Fibroblast of upper back skin (primary cell): ENCODE data around the gene GLB1L.
"Not testable (repeated sequence)": the region's sequence is repeated elsewhere in the genome, so short reads cannot be mapped to it uniquely, and the experiment has no call there.

Source experiments
- DNase-seq: peaks from one replicate; pipeline ENCODE4 v3.0.0-alpha.2; 2013

Gene GLB1L

DNA sequence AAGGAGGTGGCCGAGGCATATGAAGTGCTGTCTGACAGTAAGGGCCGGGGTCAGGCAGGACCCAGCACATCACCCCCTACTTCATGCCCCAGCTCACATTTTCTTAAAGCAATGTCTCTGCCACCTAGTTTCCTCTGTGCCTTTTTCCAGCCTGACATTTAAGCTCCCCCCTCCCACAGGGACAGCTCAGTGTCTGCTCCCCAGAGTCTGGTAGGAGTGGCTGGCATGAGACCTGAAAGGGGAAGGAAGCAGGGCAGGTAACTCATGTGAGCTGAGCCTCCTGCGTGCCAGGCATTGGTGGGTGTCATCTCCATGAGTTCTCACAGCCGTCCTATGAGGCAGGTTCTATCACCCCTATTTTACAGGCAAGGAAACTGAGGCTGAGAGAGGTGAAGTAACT is 35.4 kb upstream of the GLB1L start:
- DNase-seq, result no peak

DNA sequence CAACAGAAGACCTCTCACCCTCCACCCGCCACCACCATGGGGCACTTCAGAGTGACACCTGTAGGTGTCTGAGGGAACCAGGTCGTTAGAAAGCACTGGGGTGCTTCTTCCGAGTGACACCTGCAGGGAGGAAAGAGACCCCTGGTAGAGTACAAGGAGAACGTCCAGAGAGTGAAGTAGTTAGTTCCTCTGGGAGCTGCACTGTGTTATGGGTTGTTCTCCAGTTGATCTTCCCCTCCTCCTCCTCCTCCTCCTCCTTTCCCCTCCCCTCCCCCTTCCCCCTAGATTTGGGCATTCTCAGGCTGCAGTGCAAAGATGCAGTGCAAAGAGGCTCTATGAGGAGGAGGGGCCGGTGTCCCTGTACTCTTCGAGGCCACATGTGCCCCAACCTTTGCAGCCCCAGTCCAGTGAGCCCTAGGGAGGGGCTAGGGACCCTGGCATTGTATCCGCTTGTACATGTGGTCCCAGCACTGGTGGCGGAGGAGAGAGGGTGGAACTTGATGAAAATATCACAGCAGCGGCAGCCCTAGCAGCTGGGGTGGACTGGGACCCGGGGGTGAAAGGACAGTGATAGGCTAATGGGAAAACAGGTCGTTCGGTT is 34.8 kb upstream of the GLB1L start:
- DNase-seq, result no peak

DNA sequence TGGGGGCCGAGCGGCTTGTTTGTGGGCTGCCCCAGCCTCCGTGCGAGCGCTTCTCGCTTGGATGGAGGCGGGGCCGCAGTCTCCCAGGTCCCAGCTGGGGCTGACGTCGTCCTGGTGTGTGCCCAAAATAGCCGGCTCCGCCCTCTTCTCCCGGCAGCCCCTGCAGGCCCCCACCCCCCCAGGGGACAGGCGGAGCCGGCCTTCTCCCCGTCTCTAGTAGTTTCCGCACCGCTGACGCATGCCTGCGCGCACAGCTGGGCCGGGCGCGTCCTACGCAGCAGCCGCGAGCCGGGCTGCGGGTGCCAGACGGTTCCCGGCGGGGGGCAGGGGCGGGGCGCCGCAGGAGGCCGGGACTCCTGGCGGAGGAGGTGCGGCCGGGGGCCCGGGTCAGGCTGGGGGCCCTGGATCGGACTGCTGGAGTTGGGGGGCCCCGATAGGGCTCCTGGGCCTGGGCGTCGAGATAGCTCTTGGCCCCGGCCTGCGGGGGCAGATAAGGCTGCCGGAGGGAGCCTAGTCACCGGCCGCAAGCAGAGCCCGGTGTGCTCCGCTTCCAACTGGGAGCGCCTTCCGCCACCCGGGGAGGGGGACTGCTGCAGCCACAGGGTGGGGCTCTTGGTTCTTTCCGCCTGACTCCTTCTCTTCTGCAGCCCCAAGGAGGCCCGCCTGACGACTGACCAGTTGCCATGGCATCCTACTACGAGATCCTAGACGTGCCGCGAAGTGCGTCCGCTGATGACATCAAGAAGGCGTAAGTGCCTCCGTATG is 34.1 kb upstream of the GLB1L start, which contains the start of gene DNAJB2:
TSS of gene DNAJB2 (plus strand) at position 216 of the 765 bp plus-strand sequence. CDS start at position 684, 468 bp downstream.
- peak; percentile 99 for DNase-seq

DNA sequence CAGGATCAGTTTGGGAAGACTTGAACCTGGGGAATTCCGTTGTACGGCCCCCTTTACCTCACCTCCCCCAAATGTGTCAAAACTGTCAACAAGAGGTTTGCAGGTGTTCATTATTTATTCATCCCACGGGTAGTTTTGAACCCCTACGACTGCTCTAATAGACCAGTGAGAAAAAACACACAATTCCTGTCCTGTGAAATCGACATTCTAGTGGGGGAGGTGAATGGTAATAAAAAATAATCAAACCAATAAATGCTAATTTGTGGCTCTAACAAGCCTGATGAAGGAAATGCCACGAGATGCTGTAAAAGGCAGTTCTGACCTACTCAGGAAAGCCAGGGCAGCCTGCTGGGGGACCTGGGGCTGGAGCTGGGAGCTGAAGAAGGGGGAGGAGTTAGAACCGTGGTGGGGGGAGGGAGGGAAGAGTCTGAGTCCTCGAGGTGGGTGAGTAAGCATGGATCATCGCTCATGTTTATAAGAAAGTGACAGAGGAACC is 33.5 kb upstream of the GLB1L start:
- no peak for DNase-seq

DNA sequence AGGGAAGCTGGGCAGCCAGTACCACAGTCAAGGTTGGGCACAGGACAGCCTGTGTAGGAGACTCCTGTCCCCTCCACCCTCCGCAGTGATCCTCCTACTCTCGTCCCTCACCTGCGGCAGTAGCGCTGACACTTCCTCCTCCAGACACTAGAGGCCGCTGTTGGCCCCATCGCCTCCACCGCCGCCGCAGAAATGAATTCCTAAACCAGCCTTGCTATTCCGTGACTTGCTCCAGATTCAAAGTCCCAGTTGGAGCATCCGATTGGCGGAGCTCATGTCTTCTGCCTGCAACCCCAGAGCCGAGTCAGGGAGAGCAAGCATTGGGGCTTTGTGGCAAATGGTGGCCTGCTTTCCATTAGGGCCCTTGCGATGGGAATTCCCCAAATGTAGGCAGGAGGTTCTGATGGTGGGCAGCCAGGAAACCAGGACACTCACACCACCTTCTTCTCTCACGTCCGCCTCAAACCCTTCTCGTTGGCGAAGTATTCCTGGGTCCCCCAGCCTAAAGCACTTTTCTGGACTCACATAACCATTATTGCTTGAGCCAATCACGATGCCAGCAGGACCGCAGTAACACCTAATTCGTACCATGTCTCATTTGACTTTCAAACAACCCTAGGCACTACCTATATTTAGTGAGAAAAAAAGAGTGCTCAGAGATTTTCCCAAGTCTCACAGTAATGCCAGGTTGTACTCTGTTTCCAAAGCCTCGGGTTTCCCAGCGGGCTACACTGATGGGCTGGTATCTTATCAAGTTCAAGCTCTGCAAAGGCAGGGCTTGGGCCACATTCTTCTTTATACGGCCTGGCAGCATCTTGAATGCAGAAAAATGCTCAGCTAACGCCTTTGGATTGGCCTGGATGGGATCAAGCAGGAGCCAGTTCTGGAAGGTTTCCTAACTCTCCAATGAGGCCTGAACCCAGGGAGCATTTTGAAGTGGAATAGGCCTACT is 32.7 kb upstream of the GLB1L start:
- peak; percentile 86 for DNase-seq

DNA sequence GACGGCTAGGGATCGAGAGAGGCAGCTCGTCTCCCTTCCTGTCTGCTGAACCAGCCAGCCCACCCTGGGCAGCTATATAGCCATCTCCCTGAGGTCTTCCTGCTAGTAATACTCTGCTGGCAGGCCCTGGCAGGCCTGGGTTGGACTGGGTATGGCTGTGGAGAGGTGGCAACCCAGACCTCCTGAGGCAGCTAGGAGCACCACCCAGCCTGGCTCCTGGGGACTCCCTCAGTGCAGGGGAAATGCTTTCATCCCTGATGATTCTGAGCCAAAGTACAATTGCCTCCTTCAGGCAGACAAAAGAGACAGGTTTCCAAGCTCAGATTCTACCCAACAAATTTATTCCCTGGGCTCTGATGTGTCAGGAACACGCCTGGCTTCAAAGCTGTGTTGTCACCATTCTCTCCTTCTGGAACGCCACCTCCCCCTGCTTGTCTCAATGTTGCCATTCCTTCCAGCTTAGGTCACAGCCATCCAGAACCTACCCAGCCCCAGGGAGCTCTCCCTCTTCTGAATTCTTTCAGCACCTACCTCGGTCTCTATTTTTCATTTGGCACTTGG is 29.2 kb upstream of the GLB1L start:
- peak; percentile 88 for DNase-seq

DNA sequence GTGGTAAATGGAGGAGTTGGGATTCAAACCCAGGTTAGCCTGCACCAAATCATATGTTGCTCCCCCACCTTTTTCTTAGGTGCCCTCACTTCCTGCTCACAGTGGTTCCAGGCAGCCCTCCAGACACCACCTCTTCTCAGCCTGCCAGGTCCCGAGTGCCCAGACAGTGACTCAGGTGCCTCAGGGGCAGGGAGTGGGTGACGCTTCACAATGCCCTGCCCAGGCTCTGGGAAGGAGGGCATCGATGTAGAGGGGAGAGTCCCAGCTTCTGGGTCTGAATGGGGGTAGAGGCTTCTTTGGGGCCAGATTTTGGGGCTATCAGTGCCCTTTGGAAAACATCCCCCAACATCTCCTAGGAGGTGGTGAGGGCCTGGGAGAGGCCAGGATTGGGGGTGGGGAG is 28.7 kb upstream of the GLB1L start:
- DNase-seq, result no peak

DNA sequence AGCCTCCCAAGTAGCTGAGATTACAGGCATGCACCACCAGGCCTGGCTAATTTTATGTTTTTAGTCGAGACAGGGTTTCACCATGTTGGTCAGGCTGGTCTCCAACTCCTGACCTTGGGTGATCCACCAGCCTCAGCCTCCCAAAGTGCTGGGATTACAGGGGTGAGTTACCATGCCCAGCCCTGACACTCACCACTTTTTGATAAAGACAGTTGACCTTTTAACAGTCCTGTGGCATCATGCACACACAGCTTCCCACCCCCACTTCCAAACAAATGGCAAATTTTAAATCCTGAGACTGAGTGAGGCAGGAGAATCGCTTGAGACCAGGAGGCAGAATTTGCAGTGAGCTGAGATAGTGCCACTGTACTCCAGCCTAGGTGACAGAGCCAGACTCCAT is 27.8 kb upstream of the GLB1L start:
- no peak for DNase-seq

DNA sequence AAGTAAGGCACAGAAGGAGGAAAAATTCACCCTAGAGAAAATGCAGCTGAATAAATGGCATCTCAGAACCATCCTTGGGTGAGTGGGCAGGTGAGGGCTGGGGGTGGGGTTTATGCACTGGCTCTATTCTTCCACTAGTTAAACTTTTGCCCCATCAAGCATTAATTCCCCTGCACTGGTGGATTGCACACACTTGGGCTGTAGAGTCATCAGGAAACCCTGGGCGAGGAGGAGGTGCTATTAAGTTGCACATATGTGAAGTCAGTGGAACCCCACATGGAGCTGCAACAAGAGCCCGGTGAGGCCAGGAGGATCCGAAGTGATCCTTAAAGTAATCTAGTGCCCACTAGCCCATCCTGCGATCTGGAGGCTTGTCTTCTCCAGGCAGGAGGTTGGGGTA is 27.1 kb upstream of the GLB1L start:
- no peak for DNase-seq

DNA sequence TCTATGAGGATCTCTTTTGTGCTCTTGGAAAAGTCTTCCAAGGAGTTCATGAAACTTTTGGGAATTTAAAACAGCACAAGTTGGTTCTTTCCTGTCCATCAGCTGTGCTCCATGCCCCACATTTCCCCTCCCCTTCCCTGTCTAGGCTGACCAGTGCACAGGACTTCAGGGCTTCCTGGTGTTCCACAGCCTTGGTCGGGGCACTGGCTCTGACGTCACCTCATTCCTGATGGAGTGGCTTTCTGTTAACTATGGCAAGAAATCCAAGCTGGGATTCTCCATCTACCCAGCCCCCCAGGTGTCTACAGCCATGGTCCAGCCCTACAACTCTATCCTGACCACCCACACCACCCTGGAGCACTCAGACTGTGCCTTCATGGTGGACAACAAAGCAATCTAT is 25.8 kb upstream of the GLB1L start:
- DNase-seq, result no peak

DNA sequence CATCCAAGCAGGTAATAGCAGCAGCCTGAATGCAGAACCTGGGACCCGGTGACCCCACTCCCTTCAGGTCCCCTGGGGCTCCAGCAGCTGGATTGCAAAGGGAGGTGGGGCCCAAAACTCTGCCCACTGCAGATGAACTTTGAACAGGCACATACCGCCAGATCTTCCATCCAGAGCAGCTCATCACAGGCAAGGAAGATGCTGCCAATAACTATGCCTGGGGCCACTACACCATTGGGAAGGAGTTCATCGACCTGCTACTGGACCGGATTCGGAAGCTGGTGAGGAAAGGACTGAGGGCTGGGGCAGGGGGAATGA is 24.8 kb upstream of the GLB1L start:
- DNase-seq, result no peak

DNA sequence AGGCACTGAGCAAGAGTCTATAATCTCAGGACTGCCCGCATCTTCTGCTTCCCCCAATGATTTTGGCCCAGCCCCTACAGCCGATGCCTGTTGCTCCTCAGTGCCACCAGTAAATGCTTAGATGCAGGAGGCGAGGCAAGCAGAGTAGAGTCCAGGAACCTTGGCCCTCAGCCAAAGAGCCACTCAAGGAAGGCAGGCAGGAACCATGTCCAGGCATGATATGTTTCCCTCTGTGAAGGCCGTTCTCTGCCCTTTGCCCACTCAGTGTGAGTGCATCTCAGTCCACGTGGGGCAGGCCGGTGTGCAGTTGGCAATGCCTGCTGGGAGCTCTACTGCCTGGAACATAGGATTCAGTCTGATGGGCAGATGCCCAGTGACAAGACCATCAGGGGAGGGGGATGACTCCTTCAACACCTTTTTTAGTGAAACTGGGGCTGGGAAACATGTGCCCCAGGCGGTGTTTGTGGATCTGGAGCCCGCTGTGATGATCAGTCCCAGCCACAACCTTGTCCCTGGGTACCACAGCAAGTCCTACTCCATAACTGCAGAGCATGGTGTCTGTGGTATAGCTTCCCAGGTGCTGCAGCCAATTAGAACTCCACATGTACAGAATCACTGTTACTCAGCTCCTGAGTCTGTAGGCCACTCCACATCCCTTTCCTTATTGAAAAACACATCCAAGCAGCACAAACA is 24.3 kb upstream of the GLB1L start:
- no peak for DNase-seq

DNA sequence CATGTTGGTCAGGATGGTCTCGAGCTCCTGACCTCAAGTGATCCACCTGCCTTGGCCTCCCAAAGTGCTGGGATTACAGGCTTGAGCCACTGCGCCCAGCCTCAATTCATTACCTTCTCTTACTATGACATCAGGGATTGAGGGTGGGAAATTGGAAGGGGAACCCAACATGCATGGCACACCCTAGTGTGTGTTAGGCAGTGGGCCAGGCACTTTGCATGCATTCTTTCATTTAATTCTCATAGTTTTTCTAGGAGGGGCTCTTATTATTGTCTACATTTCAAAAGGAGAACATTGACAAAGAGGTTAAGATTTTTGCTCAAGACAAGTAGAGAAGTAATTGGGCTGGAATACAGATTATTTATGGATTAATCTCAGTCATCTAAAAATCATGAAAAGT is 23.1 kb upstream of the GLB1L start:
- no peak for DNase-seq

DNA sequence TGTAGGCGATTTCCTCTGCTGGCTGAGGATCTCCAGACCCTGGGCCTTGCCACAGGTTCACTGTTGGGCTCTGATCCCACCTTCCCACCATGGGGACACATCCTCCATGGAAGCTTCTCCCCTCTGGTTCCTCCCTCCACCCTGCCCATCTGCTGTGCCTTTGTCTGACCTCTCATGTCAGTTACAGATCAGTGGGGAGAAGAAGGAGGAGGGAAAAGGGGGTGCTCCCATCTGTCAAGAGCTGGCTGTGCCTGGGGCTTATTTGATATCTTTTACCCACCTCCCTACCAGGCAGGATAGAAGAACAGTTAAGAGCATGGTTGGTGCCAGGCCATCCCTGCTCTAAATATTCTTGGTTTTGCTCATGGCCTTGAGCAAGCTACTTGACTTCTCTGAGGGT is 21.6 kb upstream of the GLB1L start:
- DNase-seq, result no peak

DNA sequence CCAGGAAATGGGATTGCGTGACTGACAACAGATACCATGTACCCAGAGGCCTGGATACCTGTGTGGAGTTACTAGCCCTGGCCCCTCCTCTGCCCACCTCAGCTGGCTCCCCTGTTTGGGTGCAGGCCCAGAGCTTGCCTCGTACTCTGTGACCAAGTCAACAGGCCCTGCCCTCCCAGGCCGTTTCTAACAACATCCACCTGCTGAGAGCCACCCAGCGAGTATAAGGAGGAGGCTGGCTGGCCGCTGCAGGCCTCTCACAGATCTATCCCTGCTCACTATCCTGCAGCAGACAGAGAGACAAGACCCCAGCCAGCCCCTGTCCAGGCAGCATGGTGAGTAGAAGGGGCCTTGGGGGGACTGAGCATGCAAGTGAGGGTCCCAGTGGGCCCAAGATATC is 21.0 kb upstream of the GLB1L start:
- DNase-seq, result no peak

DNA sequence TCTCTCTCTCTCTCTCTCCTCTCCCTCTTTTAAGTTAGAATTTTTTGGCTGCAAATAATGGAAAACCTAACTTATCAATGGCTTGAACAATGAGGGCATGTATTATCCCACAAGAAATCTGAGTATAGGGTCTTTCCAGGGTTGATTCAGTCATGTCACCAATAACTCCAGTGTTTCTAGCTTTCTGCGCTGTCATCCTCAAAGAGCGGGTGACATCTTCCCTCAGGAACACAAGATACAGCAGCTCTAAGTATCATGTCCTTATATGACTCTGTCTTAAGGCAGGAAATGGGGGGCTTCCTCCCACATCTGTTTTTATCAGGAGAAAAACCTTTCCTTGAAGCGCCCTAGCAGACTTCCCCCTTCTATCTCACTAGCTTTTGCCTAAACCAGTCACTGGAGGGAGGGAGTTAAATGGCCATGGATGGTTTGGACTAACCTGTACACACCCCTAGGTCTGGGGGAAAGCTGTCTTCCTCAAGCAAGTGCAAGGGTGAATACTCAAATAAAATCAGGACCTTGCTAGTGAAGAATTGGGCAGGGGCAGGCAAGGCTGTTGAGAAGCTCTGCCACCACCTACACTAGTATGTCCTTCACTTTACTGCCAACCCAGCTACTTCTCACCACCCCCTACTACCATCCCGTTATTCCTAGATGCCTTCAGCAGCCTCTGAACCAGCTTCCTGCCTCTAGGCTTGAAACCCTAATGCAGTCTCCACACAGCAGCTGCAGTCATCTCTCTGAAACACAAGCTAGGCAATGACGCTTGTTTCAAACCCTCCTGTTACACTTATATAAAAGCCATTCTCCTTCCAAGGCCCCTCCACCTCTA is 16.0 kb upstream of the GLB1L start:
- no peak for DNase-seq

DNA sequence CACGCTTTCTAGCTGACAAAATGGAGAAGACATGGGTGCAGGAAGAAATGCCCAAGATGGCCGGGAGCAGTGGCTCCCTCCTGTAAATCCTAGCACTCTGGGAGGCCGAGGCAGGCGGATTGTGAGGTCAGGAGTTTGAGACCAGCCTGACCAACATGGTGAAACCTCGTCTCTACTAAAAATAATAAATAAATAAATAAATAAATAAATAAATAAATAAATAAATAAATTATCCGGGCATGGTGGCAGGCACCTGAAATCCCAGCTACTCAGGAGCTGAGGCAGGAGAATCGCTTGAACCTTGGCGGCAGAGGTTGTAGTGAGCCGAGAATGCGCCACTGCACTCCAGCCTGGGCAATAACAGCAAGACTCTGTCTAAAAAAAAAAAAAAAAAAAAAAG is 13.7 kb upstream of the GLB1L start:
- not testable (repeated sequence) for DNase-seq

DNA sequence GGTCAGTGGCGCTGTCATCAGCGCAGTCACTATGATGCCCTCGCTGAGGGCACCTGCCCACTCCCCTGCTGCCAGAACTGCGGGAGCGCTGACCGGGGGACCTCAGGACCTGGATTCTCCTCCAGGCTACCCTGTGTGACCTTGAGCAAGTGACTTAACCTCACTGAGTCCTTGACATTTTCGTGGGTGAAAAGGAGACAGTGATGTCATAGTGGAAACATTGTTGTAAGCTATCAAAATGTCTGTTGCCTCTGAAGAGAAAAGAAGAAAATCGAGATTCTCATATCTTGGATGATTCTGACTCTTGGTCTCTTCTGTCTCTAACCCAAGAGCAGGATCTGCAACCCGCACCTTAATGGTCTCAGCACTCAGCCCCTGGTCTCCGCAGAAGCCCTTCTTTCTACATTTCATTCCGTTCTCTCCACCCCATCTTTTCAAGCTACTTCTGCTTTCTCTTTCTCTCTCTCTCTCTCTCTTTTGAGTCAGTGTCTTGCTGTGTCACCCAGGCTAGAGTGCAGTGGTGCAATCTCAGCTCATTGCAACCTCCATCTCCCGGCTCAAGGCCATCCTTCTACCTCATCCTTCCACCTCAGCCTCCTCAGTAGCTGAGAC is 9.5 kb upstream of the GLB1L start:
- DNase-seq, result no peak

DNA sequence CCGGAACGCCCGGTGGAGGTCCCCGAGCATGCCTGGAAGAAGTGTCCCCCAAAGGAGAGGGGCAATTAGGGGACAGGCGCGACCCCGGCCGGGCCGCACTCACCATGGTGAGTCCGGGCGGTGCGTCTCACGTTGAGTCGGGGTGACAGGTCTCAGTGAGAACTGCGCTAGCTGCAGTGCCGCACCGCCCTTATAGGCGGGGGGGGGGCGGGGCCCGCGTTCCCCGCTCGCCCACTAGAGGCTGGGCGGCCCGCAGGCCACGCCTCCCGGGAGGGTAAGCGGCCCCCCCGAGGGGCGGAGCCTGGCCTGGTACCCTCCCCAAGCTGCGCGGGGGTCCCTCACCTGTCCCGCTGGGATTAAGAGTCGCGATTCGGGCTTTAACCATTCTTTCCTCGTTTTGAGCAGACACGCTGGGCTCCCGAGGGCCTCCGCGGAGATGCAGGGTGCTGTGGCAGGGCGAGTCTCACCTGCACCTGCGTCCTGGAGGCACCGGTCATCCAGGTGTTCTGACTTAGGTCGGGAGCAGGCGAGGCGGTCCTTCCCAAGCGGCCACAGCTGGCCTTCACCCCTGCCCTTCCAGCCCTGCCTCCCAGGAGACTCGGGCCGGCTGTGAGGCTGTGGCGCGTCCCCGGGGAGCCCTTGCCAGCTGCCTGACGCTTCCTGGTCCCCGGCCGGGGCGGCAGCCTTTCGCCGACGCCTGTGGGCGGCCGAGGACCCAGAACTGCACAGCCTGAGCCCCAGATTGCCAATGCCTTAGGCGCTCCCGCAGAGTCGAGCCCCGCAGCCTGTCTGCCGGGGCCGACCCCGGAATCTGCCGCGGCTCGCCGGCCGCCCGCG is 8.7 kb upstream of the GLB1L start, which contains the start of gene TUBA4A:
TSS of gene TUBA4A (minus strand) at position 166 of the 837 bp plus-strand sequence. CDS start at position 106, 60 bp downstream.
- peak; percentile 42 for DNase-seq
